K562 (cell line): ENCODE data around the gene ALOX12B. TPM values are rescaled to one million over a fixed set of nuclear protein-coding genes. Genes with fewer than 3 reads are reported as not detected.

Source experiments
- PATZ1 ChIP-seq: fragments of 250-450 bp; sonication (Bioruptor Pico); IDR thresholded peaks from 2 replicates; pipeline ENCODE4 v1.5.0; 2020; ENCODE audit warnings: mild to moderate bottlenecking, borderline replicate concordance
- ZFP36 ChIP-seq: fragments of 150-350 bp; IDR thresholded peaks from 2 replicates; pipeline ENCODE4 v1.6.1; 2018; ENCODE audit warnings: low read length, low read depth; ENCODE audit not compliant: partially characterized antibody
- polyA plus RNA-seq, 8 experiments: library from polyadenylated mRNA; depleted of rRNA in 4 of 8; stranded (reverse) in 5 of 8; unstranded in 3 of 8; fragments of >200 nt; fragmentation: Nextera tagmentation in 2 of 8; fragmentation: Illumina TruSeq in 1 of 8; extraction: Ambion mirVana in 2 of 8; extraction: Trizol in 1 of 8; gene quantifications; 2 replicates each; pipeline versions ENCODE4 v1.2.1 to v1.2.3, GENCODE V29; 2011 to 2014; ENCODE audit warnings: inconsistent platforms in 1 of 8, missing spikeins in 1 of 8
- total RNA-seq, 7 experiments: library from RNA; depleted of rRNA in 6 of 7; stranded (reverse); fragments of >200 nt in 6 of 7; fragmentation: Illumina TruSeq in 2 of 7; extraction: Trizol in 2 of 7; gene quantifications; 2 replicates each; pipeline versions ENCODE4 v1.2.1 to v1.2.3, GENCODE V29; 2011 to 2021; ENCODE audit warnings: low replicate concordance in 1 of 7
- TF ChIP-seq, protein P1 (sequence below): fragments of 450-650 bp; IDR thresholded peaks from 2 replicates; pipeline ENCODE4 v1.7.1; 2018; ENCODE audit warnings: mild to moderate bottlenecking, low read depth; ENCODE audit not compliant: partially characterized antibody

The ALOX12B gene
- total and polyA plus RNA-seq, 9 of the 15 experiments (the other 6 are each of a cell fraction or from before 2014, with no cell fraction given): not detected

DNA sequence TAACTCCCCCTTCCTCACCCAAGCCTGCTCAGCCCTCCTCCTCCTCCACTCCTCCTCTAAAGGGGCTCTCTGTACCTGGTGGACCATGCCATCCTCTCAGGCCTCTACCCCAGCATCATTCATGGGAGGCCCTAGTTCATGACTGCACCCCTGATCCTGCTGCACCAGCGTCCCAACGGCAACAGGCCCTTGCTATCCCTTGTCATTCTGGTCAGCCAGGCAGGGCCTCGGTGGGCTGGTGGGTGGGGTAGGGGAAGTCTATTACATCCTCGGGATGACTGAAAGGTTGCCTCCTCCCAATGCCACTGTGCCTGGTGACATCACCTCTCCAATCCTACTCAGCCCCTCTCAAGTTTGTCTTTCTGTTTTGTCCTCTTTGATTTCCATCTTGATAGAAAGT lies 19.7 kb downstream of the ALOX12B start (continued):
- TF ChIP-seq PATZ1 (no peak), ZFP36 (no peak)
- TF ChIP-seq, protein P1, sequence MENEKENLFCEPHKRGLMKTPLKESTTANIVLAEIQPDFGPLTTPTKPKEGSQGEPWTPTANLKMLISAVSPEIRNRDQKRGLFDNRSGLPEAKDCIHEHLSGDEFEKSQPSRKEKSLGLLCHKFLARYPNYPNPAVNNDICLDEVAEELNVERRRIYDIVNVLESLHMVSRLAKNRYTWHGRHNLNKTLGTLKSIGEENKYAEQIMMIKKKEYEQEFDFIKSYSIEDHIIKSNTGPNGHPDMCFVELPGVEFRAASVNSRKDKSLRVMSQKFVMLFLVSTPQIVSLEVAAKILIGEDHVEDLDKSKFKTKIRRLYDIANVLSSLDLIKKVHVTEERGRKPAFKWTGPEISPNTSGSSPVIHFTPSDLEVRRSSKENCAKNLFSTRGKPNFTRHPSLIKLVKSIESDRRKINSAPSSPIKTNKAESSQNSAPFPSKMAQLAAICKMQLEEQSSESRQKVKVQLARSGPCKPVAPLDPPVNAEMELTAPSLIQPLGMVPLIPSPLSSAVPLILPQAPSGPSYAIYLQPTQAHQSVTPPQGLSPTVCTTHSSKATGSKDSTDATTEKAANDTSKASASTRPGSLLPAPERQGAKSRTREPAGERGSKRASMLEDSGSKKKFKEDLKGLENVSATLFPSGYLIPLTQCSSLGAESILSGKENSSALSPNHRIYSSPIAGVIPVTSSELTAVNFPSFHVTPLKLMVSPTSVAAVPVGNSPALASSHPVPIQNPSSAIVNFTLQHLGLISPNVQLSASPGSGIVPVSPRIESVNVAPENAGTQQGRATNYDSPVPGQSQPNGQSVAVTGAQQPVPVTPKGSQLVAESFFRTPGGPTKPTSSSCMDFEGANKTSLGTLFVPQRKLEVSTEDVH: no peak
- TF ChIP-seq, all 486 proteins: peak for 0
